Stimulated activated CD8-positive, alpha-beta memory T cell treated with anti-CD3 and anti-CD28 coated beads, Interleukin-7, amount 100 ng/mL, for 48 hours (primary cell): ENCODE results near the gene TMEM131L.

ENCODE experiments used
- DNase-seq, 2 donors: peaks; one replicate each; pipeline ENCODE4 v3.0.0-alpha.2; 2020; ENCODE audit warnings: low read depth in 1 of 2; ENCODE audit errors: extremely low read depth in 1 of 2

TMEM131L gene

GRCh38 chr4:153684182-153684970, 218.2 kb downstream of the TMEM131L start, which contains the start of gene TLR2:
TLR2 (plus strand) TSS chr4:153684280; CDS start chr4:153702908, 18,628 bp downstream.
- DNase-seq, result peak; percentile 24 to 29

DNA sequence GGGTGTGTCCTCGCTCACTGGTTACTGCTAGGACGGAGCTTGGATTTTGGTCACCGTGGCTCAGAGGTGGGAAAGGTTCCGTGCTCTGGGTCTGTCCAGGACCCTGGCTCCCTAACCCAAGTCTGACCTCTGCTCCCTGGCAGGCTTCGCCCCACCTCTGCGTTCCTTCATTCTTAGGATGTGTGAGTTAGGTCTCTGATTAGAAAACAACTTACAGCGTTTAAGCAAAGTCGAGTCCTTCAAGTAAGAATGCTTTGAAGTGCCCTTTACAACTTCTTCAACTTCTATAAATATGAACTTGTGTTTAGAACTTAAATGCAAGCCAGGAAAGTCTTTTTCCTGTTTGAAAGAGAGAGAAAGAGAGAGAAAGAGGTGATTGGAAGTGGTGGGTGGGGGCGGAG, 218.8 kb downstream of the TMEM131L start:
- no peak for DNase-seq
